DND-41 (cell line): ENCODE data around the gene TMEM185A.
"Not testable (repeated sequence)": the region's sequence is repeated elsewhere in the genome, so short reads cannot be mapped to it uniquely, and the experiment has no call there.

Experiments
- ATAC-seq: fragments of 200-7000 bp; cut with Tn5 transposase; 3 replicates; pipeline ENCODE4 v1.9.1; 2021; ENCODE audit warnings: low read depth; ENCODE audit not compliant: insufficient read depth
- DNase-seq: peaks from one replicate; pipeline ENCODE4 v3.0.0-alpha.2; 2020
- H2AFZ ChIP-seq: 2 replicates; pipeline ENCODE4 v1.6.0; 2012; ENCODE audit warnings: low read depth, low read length
- H3K27ac ChIP-seq: 2 replicates; pipeline ENCODE4 v1.5.1; 2012; ENCODE audit warnings: low read length, inconsistent platforms
- H3K27me3 ChIP-seq: fragments of 200-600 bp; sonication (generic); 2 replicates; pipeline ENCODE4 v1.6.0; 2012; ENCODE audit warnings: low read length, mild to moderate bottlenecking, inconsistent platforms; ENCODE audit not compliant: insufficient read depth, poor library complexity
- H3K36me3 ChIP-seq: 2 replicates; pipeline ENCODE4 v1.5.1; 2012; ENCODE audit warnings: low read length, inconsistent platforms; ENCODE audit not compliant: insufficient read depth
- H3K4me1 ChIP-seq: 2 replicates; pipeline ENCODE4 v1.5.1; 2012; ENCODE audit warnings: mild to moderate bottlenecking, low read length; ENCODE audit not compliant: insufficient read depth
- H3K4me2 ChIP-seq: 2 replicates; pipeline ENCODE4 v1.6.0; 2012; ENCODE audit warnings: mild to moderate bottlenecking, moderate library complexity, low read length, inconsistent platforms; ENCODE audit not compliant: insufficient read depth
- H3K4me3 ChIP-seq, 2 experiments: fragments of 200-600 bp in 1 of 2; shearing (Covaris generic) in 1 of 2; 2 replicates each; pipeline ENCODE4 v1.5.1; 2012 to 2016; ENCODE audit warnings: inconsistent platforms in 2 of 2, low read length in 2 of 2, mild to moderate bottlenecking in 2 of 2, low read depth in 1 of 2, moderate library complexity in 1 of 2
- H3K79me2 ChIP-seq: 2 replicates; pipeline ENCODE4 v1.6.0; 2012; ENCODE audit warnings: low read length, inconsistent platforms; ENCODE audit not compliant: insufficient read depth
- H3K9ac ChIP-seq: 2 replicates; pipeline ENCODE4 v1.6.0; 2012; ENCODE audit warnings: low read depth, mild to moderate bottlenecking, inconsistent platforms, low read length, moderate library complexity
- H3K9me3 ChIP-seq: 2 replicates; pipeline ENCODE4 v1.5.1; 2012; ENCODE audit warnings: low read length, moderate library complexity, mild to moderate bottlenecking, inconsistent platforms; ENCODE audit not compliant: insufficient read depth, severe bottlenecking
- H4K20me1 ChIP-seq: 2 replicates; pipeline ENCODE4 v1.6.0; 2012; ENCODE audit warnings: low read length; ENCODE audit not compliant: insufficient read depth
- CTCF ChIP-seq: IDR thresholded peaks from 2 replicates; pipeline ENCODE4 v1.5.1; 2012; ENCODE audit warnings: borderline replicate concordance, low read length, moderate library complexity, mild to moderate bottlenecking; ENCODE audit not compliant: poor library complexity, severe bottlenecking; ENCODE audit errors: extremely low read depth
- EZH2 ChIP-seq: IDR thresholded peaks from 3 replicates; pipeline ENCODE4 v1.6.1; 2012; ENCODE audit warnings: borderline replicate concordance, low read depth, mild to moderate bottlenecking, moderate library complexity, low read length, inconsistent platforms; ENCODE audit not compliant: severe bottlenecking

Gene TMEM185A

GRCh38 chrX:149630681-149631233 is 835 bp downstream of the TMEM185A start:
- no peaks in the 10 kb centered on the region for H3K36me3 ChIP-seq
- H2AFZ ChIP-seq, result peak overlapping the region; percentile 71
- peak; percentile 21 for DNase-seq
- H3K27ac ChIP-seq, result peak overlapping the region; percentile 57; the same call in 1 of the 2 replicates
- ATAC-seq, result peak; percentile 56
- TF ChIP-seq CTCF, result no peak
- TF ChIP-seq EZH2, result no peak
- peak overlapping the region; percentile 90 for H3K4me2 ChIP-seq
- H4K20me1 ChIP-seq, result peaks cover 7% of the 10 kb centered on the region; the same call in 1 of the 2 replicates
- H3K4me3 ChIP-seq, result peak overlapping the region; percentile 62 to 76
- H3K9ac ChIP-seq, result peak overlapping the region; percentile 65
- peaks cover 27% of the 10 kb centered on the region for H3K4me1 ChIP-seq
- H3K9me3 ChIP-seq, result no peaks in the 10 kb centered on the region
- no peaks in the 10 kb centered on the region for H3K27me3 ChIP-seq
- peaks cover 34% of the 10 kb centered on the region for H3K79me2 ChIP-seq

- ATAC-seq (no peak), DNase-seq (no peak)
- H3K9ac ChIP-seq, result peak overlapping the region; percentile 65; the same call in 1 of the 2 replicates
- peak overlapping the region; percentile 90 for H3K4me2 ChIP-seq
- TF ChIP-seq EZH2, result no peak
- peaks cover 39% of the 10 kb centered on the region for H3K79me2 ChIP-seq
- H3K9me3 ChIP-seq, result no peaks in the 10 kb centered on the region
- H2AFZ ChIP-seq, result no peak overlapping the region
- peaks cover 7% of the 10 kb centered on the region; the same call in 1 of the 2 replicates for H4K20me1 ChIP-seq
- H3K4me3 ChIP-seq, result peak overlapping the region in 1 of 2 experiments; percentile 76; a peak in 2 of 4 replicates
- H3K4me1 ChIP-seq, result peaks cover 27% of the 10 kb centered on the region
- H3K27me3 ChIP-seq, result no peaks in the 10 kb centered on the region
- no peak overlapping the region for H3K27ac ChIP-seq
- no peaks in the 10 kb centered on the region for H3K36me3 ChIP-seq
These were observed 1.7 kb downstream of the TMEM185A start for GRCh38 chrX:149629730-149630387.

- H3K36me3 ChIP-seq, result no peaks in the 10 kb centered on the region
- no peak overlapping the region for H3K9ac ChIP-seq
- no peak overlapping the region for H2AFZ ChIP-seq
- DNase-seq (no peak), ATAC-seq (no peak)
- peaks cover 42% of the 10 kb centered on the region for H3K79me2 ChIP-seq
- H3K4me1 ChIP-seq, result peaks cover 27% of the 10 kb centered on the region
- H3K4me2 ChIP-seq, result no peak overlapping the region
- TF ChIP-seq CTCF, result no peak
- no peak for TF ChIP-seq EZH2
- no peaks in the 10 kb centered on the region for H3K27me3 ChIP-seq
- H3K9me3 ChIP-seq, result no peaks in the 10 kb centered on the region
- no peak overlapping the region for H3K4me3 ChIP-seq
- peaks cover 10% of the 10 kb centered on the region; the same call in 1 of the 2 replicates for H4K20me1 ChIP-seq
- no peak overlapping the region for H3K27ac ChIP-seq
These were observed 2.8 kb downstream of the TMEM185A start for GRCh38 chrX:149628768-149629167.

GRCh38 chrX:149628280-149628679 is 3.3 kb downstream of the TMEM185A start:
- no peak overlapping the region for H2AFZ ChIP-seq
- no peak overlapping the region for H3K9ac ChIP-seq
- no peaks in the 10 kb centered on the region for H3K36me3 ChIP-seq
- no peak for TF ChIP-seq EZH2
- no peak for TF ChIP-seq CTCF
- no peak overlapping the region for H3K4me3 ChIP-seq
- H3K27ac ChIP-seq, result no peak overlapping the region
- H3K27me3 ChIP-seq, result no peaks in the 10 kb centered on the region
- DNase-seq (no peak), ATAC-seq (no peak)
- peaks cover 10% of the 10 kb centered on the region; the same call in 1 of the 2 replicates for H4K20me1 ChIP-seq
- H3K79me2 ChIP-seq, result peaks cover 42% of the 10 kb centered on the region
- no peaks in the 10 kb centered on the region for H3K9me3 ChIP-seq
- H3K4me1 ChIP-seq, result peaks cover 27% of the 10 kb centered on the region
- H3K4me2 ChIP-seq, result no peak overlapping the region; the same call in 1 of the 2 replicates

GRCh38 chrX:149626829-149627228 is 4.8 kb downstream of the TMEM185A start:
- not testable (repeated sequence) for H2AFZ ChIP-seq, H3K9me3 ChIP-seq, H3K27ac ChIP-seq, ATAC-seq, H3K27me3 ChIP-seq, H3K36me3 ChIP-seq, H3K9ac ChIP-seq, H3K4me3 ChIP-seq, H3K4me2 ChIP-seq, DNase-seq, H4K20me1 ChIP-seq
- Histone ChIP-seq H3K79me2 (peaks cover 43% of the 10 kb centered on the region), H3K4me1 (peaks cover 22% of the 10 kb centered on the region)
